GM23248 (cell line): ENCODE data around the gene P3H1. TPM values are rescaled to one million over a fixed set of nuclear protein-coding genes. Genes with fewer than 3 reads are reported as not detected.
"Not testable (repeated sequence)": the region's sequence is repeated elsewhere in the genome, so short reads cannot be mapped to it uniquely, and the experiment has no call there.

ENCODE experiments used
- DNase-seq: peaks from one replicate; pipeline ENCODE4 v3.0.0-alpha.2; 2015
- H2AFZ ChIP-seq: fragments of 200-600 bp; sonication (generic); 2 replicates; pipeline ENCODE4 v1.6.1; 2016; ENCODE audit warnings: antibody characterized with exemption
- H3F3A ChIP-seq: fragments of 200-600 bp; sonication (generic); 2 replicates; pipeline ENCODE4 v1.6.1; 2016; ENCODE audit warnings: mild to moderate bottlenecking, antibody characterized with exemption, mixed run types; ENCODE audit not compliant: insufficient read depth
- H3K27ac ChIP-seq: fragments of 200-600 bp; sonication (generic); 2 replicates; pipeline ENCODE4 v1.5.1; 2016; ENCODE audit warnings: mild to moderate bottlenecking
- H3K27me3 ChIP-seq: fragments of 200-600 bp; sonication (generic); replicated peaks from 2 replicates; pipeline ENCODE4 v1.6.1; 2016; ENCODE audit warnings: mild to moderate bottlenecking; ENCODE audit not compliant: insufficient read depth
- H3K36me3 ChIP-seq: fragments of 200-600 bp; sonication (generic); 2 replicates; pipeline ENCODE4 v1.6.1; 2016; ENCODE audit warnings: low read depth, mild to moderate bottlenecking
- H3K4me1 ChIP-seq: fragments of 200-600 bp; sonication (generic); 2 replicates; pipeline ENCODE4 v1.6.1; 2016; ENCODE audit warnings: mild to moderate bottlenecking; ENCODE audit not compliant: insufficient read depth
- H3K4me2 ChIP-seq: fragments of 200-600 bp; sonication (generic); one replicate; pipeline ENCODE4 v1.6.1; 2016; ENCODE audit warnings: mild to moderate bottlenecking; ENCODE audit not compliant: unreplicated experiment
- H3K4me3 ChIP-seq: fragments of 200-600 bp; sonication (generic); 2 replicates; pipeline ENCODE4 v1.5.1; 2016; ENCODE audit warnings: mild to moderate bottlenecking
- H3K79me2 ChIP-seq: fragments of 200-600 bp; sonication (generic); 2 replicates; pipeline ENCODE4 v1.6.1; 2016; ENCODE audit warnings: mild to moderate bottlenecking; ENCODE audit not compliant: insufficient read depth
- H3K9ac ChIP-seq: fragments of 200-600 bp; sonication (generic); 2 replicates; pipeline ENCODE4 v1.6.1; 2016; ENCODE audit warnings: mild to moderate bottlenecking
- H3K9me2 ChIP-seq: fragments of 200-600 bp; sonication (generic); 2 replicates; pipeline ENCODE4 v1.6.1; 2016; ENCODE audit warnings: mixed run types, mild to moderate bottlenecking, moderate library complexity; ENCODE audit not compliant: insufficient read depth
- H3K9me3 ChIP-seq: fragments of 200-600 bp; sonication (generic); one replicate; pipeline ENCODE4 v1.6.1; 2017; ENCODE audit warnings: low read depth
- H4K20me1 ChIP-seq: fragments of 200-600 bp; sonication (generic); 2 replicates; pipeline ENCODE4 v1.6.0; 2016; ENCODE audit not compliant: insufficient read depth
- EZH2 ChIP-seq: fragments of 200-600 bp; sonication (generic); IDR thresholded peaks from 2 replicates; pipeline ENCODE4 v1.6.1; 2018; ENCODE audit warnings: antibody characterized with exemption, mild to moderate bottlenecking; ENCODE audit not compliant: insufficient read depth, poor library complexity, severe bottlenecking
- EZH2phosphoT487 ChIP-seq: fragments of 200-600 bp; sonication (generic); IDR thresholded peaks from 2 replicates; pipeline ENCODE4 v1.6.1; 2018; ENCODE audit warnings: antibody characterized with exemption, moderate library complexity, mild to moderate bottlenecking, low read depth; ENCODE audit not compliant: insufficient read depth
- WGBS, 2 experiments: methylation state at CpG; one replicate each; pipeline ENCODE4 v1.1.6; 2015 to 2017; ENCODE audit warnings: low lambda C conversion rate in 2 of 2, low coverage in 1 of 2; ENCODE audit errors: missing lambda C conversion rate in 2 of 2; 5-methylcytosine and 5-hydroxymethylcytosine counted together
- in situ Hi-C: fragments of 300-500 bp; cut with MboI; formaldehyde crosslinking; loops from 2 replicates; pipeline ENCODE4 v1.15.0; 2020
- polyA plus RNA-seq: library from polyadenylated mRNA; unstranded; fragments of >200 nt; fragmentation: Nextera tagmentation; extraction: Ambion mirVana; gene quantifications from 2 replicates; pipeline ENCODE4 v1.2.1, GENCODE V29; 2016
- total RNA-seq: library from RNA; depleted of rRNA; stranded (reverse); fragments of >200 nt; shearing (Covaris generic); gene quantifications from 2 replicates; pipeline ENCODE4 v1.2.3, GENCODE V29; 2014; rRNA removed

P3H1 gene
- 222 and 257 TPM in 2 replicates for total RNA-seq
- 194 and 197 TPM in 2 replicates for polyA plus RNA-seq

GRCh38 chr1:42766741-42767509 is at the start of gene P3H1, which contains the start of gene C1orf50:
Gene P3H1 (minus strand): TSS chr1:42767028. CDS start chr1:42766971, 57 bp downstream.
Gene C1orf50 (plus strand): TSS chr1:42767249. CDS start chr1:42767312, 63 bp downstream.
- no peaks in the 10 kb centered on the region for H4K20me1 ChIP-seq
- in situ Hi-C loops = no loop called here
- no peaks in the 10 kb centered on the region; the same call in 1 of the 2 replicates for H3K36me3 ChIP-seq
- peaks cover 21% of the 10 kb centered on the region for H3K4me1 ChIP-seq
- H2AFZ ChIP-seq = peak within 1 kb of the TSS; percentile 85
- H3K79me2 ChIP-seq = peaks cover 96% of the 10 kb centered on the region
- H3K27me3 ChIP-seq = no peaks in the 10 kb centered on the region
- peaks cover 18% of the 10 kb centered on the region for H3F3A ChIP-seq
- peak within 1 kb of the TSS; percentile 88 for H3K4me3 ChIP-seq
- H3K9me2 ChIP-seq = no peaks in the 10 kb centered on the region
- WGBS, 2 experiments = 1 to 2% methylated on average over 59 to 60 of the region's 82 CpGs
- peak within 1 kb of the TSS; percentile 80 for H3K27ac ChIP-seq
- no peak for TF ChIP-seq EZH2
- no peak for TF ChIP-seq EZH2phosphoT487
- H3K4me2 ChIP-seq = peak within 1 kb of the TSS; percentile 91
- DNase-seq = peak; percentile 100
- peak within 1 kb of the TSS; percentile 90 for H3K9ac ChIP-seq
- no peaks in the 10 kb centered on the region for H3K9me3 ChIP-seq

- peak overlapping the region; percentile 90 for H2AFZ ChIP-seq
- peak overlapping the region; percentile 92 for H3K9ac ChIP-seq
- peaks cover 13% of the 10 kb centered on the region for H3K4me1 ChIP-seq
- H3K4me3 ChIP-seq = peak overlapping the region; percentile 85
- TF ChIP-seq EZH2 (no peak), EZH2phosphoT487 (no peak)
- H3K36me3 ChIP-seq = no peaks in the 10 kb centered on the region
- in situ Hi-C loops = no loop called here
- H3K9me3 ChIP-seq = no peaks in the 10 kb centered on the region
- H3K27me3 ChIP-seq = no peaks in the 10 kb centered on the region
- peak overlapping the region; percentile 89 for H3K4me2 ChIP-seq
- WGBS, 2 experiments = 6 to 8% methylated on average over 7 of the region's 7 CpGs
- peaks cover 1% of the 10 kb centered on the region for H3F3A ChIP-seq
- H3K9me2 ChIP-seq = no peaks in the 10 kb centered on the region
- peaks cover 37% of the 10 kb centered on the region for H3K79me2 ChIP-seq
- H4K20me1 ChIP-seq = no peaks in the 10 kb centered on the region
- DNase-seq = peak; percentile 51
- H3K27ac ChIP-seq = peak overlapping the region; percentile 96
Measured at GRCh38 chr1:42815941-42816584, 49.2 kb upstream of the P3H1 start.

GRCh38 chr1:42814815-42815214 is 48.0 kb upstream of the P3H1 start:
- WGBS, 2 experiments = 92 to 95% methylated on average over 3 of the region's 3 CpGs

GRCh38 chr1:42807056-42807668 is 40.3 kb upstream of the P3H1 start:
- Histone ChIP-seq H3K9me3 (no peaks in the 10 kb centered on the region), H3K27ac (no peak overlapping the region), H3K79me2 (no peaks in the 10 kb centered on the region), H3K9me2 (no peaks in the 10 kb centered on the region), H3K27me3 (no peaks in the 10 kb centered on the region), H3K4me3 (no peak overlapping the region), H3K4me1 (peaks cover 3% of the 10 kb centered on the region; the same call in 1 of the 2 replicates), H2AFZ (no peak overlapping the region), H3K4me2 (no peak overlapping the region), H3F3A (peaks cover 5% of the 10 kb centered on the region; the same call in 1 of the 2 replicates), H4K20me1 (no peaks in the 10 kb centered on the region), H3K36me3 (no peaks in the 10 kb centered on the region), H3K9ac (no peak overlapping the region)
- DNase-seq = no peak
- TF ChIP-seq EZH2 = no peak
- in situ Hi-C loops = no loop called here

More at GRCh38 chr1:42814815-42815214, 48.0 kb upstream of the P3H1 start:
- H3K4me3 ChIP-seq, in situ Hi-C loops, H2AFZ ChIP-seq, H3K9ac ChIP-seq, H4K20me1 ChIP-seq, DNase-seq, H3K9me2 ChIP-seq, H3K36me3 ChIP-seq, H3K27me3 ChIP-seq, H3F3A ChIP-seq, H3K27ac ChIP-seq, H3K9me3 ChIP-seq, H3K4me2 ChIP-seq: not testable (repeated sequence)
- Histone ChIP-seq H3K4me1 (peaks cover 13% of the 10 kb centered on the region), H3K79me2 (peaks cover 25% of the 10 kb centered on the region)
